Measurements from ENCODE around the gene MIPOL1. TPM values are rescaled to one million over a fixed set of nuclear protein-coding genes. Genes with fewer than 3 reads are reported as not detected.

Gene MIPOL1
- total RNA-seq, 6 experiments from 2014 or later = 6.5 to 7.7 (median 6.8) TPM

DNA sequence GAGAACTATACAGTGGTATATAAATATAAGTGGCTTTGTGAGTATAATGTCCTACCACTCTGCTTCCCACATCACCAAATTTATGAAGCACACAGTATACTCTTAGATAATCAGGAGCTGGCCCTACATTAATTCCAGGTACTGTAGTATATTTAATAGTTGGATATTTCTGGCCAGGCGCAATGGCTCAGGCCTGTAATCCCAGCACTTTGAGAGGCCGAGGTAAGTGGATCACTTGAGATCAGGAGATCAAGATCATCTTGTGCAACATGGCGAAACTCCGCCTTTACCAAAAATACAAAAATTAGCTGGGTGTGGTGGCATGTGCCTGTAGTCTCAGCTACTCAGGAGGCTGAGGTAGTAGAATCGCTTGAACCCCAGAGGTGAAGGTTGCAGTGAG is 293.3 kb downstream of the MIPOL1 start:
- Mint-ChIP-seq H3K4me3 (no peak overlapping the region), H3K4me1 (ENCODE audit: low read depth) (no peaks in the 10 kb centered on the region), H3K9me3 (no peaks in the 10 kb centered on the region), H3K36me3 (ENCODE audit: low read depth) (no peaks in the 10 kb centered on the region; the same call in 1 of the 2 replicates), H3K27me3 (ENCODE audit: insufficient read depth) (peaks cover 1% of the 10 kb centered on the region; the same call in 1 of the 2 replicates), H3K27ac (no peak overlapping the region)
- DNase-seq = no peak
- TF ChIP-seq, protein P1, sequence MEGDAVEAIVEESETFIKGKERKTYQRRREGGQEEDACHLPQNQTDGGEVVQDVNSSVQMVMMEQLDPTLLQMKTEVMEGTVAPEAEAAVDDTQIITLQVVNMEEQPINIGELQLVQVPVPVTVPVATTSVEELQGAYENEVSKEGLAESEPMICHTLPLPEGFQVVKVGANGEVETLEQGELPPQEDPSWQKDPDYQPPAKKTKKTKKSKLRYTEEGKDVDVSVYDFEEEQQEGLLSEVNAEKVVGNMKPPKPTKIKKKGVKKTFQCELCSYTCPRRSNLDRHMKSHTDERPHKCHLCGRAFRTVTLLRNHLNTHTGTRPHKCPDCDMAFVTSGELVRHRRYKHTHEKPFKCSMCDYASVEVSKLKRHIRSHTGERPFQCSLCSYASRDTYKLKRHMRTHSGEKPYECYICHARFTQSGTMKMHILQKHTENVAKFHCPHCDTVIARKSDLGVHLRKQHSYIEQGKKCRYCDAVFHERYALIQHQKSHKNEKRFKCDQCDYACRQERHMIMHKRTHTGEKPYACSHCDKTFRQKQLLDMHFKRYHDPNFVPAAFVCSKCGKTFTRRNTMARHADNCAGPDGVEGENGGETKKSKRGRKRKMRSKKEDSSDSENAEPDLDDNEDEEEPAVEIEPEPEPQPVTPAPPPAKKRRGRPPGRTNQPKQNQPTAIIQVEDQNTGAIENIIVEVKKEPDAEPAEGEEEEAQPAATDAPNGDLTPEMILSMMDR (IDR thresholded peaks at IDR 0.05) = no peak

DNA sequence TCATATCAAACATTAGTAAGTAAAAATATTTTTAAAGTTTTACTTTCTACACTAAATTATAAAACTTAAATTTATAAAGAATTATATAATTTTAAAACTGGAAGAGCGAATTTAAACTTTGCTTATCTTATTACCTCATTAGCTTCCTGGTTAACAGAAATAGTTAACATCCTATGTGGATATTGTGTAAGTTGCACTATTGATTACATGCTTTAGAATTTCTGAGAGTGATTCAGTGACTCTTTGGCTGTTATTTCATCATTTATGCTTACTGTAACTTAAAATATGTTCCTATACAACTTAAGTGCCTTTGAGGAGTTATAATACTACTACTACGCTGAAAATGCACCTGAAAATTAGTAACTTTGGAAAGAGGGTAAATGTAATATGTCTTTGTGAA is 295.9 kb downstream of the MIPOL1 start:
- no peaks in the 10 kb centered on the region for H3K9me3 Mint-ChIP-seq

DNA sequence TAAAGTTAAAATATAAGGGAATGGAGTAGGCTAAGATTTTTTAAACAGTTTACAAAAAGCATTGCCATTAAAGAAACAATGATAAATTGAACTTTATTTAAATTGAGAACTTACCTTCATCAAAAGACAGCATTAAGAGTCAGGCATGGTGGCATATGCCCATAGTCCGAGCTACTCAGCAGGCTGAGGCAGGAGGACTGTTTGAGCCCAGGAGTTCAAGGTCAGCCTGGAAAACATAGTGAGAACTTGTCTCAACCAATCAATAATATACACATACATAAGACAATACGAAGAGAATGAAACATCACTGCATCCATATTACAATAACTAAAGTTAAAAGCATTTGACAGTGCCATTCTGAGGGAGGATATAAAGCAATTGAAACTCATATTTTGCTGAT is 299.7 kb downstream of the MIPOL1 start:
- no peak overlapping the region for H3K4me3 Mint-ChIP-seq
- H3K27ac Mint-ChIP-seq = no peak overlapping the region
- no peaks in the 10 kb centered on the region for H3K4me1 Mint-ChIP-seq (ENCODE audit: low read depth)
- TF ChIP-seq, protein P1 (IDR thresholded peaks at IDR 0.05) = no peak
- H3K9me3 Mint-ChIP-seq = no peaks in the 10 kb centered on the region
- H3K36me3 Mint-ChIP-seq (ENCODE audit: low read depth) = peaks cover 2% of the 10 kb centered on the region
- H3K27me3 Mint-ChIP-seq (ENCODE audit: insufficient read depth) = peaks cover 1% of the 10 kb centered on the region; the same call in 1 of the 2 replicates
- no peak for DNase-seq

More for the DNA sequence above, 295.9 kb downstream of the MIPOL1 start:
- H3K27me3 Mint-ChIP-seq (ENCODE audit: insufficient read depth) = peaks cover 1% of the 10 kb centered on the region; the same call in 1 of the 2 replicates
- no peaks in the 10 kb centered on the region for H3K4me1 Mint-ChIP-seq (ENCODE audit: low read depth)
- TF ChIP-seq, protein P1 (IDR thresholded peaks at IDR 0.05) = no peak
- no peak overlapping the region for H3K27ac Mint-ChIP-seq
- DNase-seq = no peak
- H3K36me3 Mint-ChIP-seq (ENCODE audit: low read depth) = no peaks in the 10 kb centered on the region; the same call in 1 of the 2 replicates
- H3K4me3 Mint-ChIP-seq = no peak overlapping the region

- DNase-seq = no peak
- Mint-ChIP-seq H3K27me3 (ENCODE audit: insufficient read depth) (no peaks in the 10 kb centered on the region), H3K36me3 (ENCODE audit: low read depth) (peaks cover 7% of the 10 kb centered on the region), H3K4me3 (no peak overlapping the region), H3K4me1 (ENCODE audit: low read depth) (no peaks in the 10 kb centered on the region), H3K9me3 (no peaks in the 10 kb centered on the region), H3K27ac (no peak overlapping the region)
- TF ChIP-seq, protein P1 (IDR thresholded peaks at IDR 0.05) = no peak
These were observed 304.1 kb downstream of the MIPOL1 start for GRCh38 chr14:37501877-37502276.

GRCh38 chr14:37508503-37508902 is 310.8 kb downstream of the MIPOL1 start:
- Mint-ChIP-seq H3K27ac (no peak overlapping the region), H3K4me1 (ENCODE audit: low read depth) (no peaks in the 10 kb centered on the region), H3K9me3 (no peaks in the 10 kb centered on the region), H3K27me3 (ENCODE audit: insufficient read depth) (no peaks in the 10 kb centered on the region), H3K4me3 (no peak overlapping the region), H3K36me3 (ENCODE audit: low read depth) (no peaks in the 10 kb centered on the region)
- TF ChIP-seq, protein P1 (IDR thresholded peaks at IDR 0.05) = no peak
- no peak for DNase-seq

DNA sequence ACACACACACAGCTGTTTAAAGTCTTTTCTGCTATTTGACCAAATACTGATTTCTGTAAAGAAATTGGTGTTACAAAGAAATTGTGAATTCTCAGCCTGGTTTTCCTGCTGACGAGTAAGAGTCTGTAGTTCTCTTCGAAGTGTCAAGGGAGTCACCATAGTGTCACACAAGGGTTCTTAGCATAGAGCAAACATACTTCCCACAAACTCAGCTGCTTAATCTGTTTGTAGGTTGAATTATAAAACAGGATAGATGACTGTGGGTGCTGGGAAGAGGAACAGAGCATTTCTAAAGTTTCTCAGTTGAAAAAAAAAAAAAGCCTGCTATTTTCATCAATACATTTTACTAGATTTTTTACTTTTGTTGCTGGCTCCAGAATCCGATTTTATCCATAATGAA is 314.4 kb downstream of the MIPOL1 start:
- TF ChIP-seq, protein P1 (IDR thresholded peaks at IDR 0.05) = no peak
- Mint-ChIP-seq H3K27me3 (ENCODE audit: insufficient read depth) (no peaks in the 10 kb centered on the region), H3K4me3 (no peak overlapping the region), H3K9me3 (no peaks in the 10 kb centered on the region), H3K27ac (no peak overlapping the region), H3K4me1 (ENCODE audit: low read depth) (no peaks in the 10 kb centered on the region), H3K36me3 (ENCODE audit: low read depth) (no peaks in the 10 kb centered on the region)
- DNase-seq = no peak

Data from HFFc6 (cell line).